Epithelial cell of proximal tubule (primary cell): ENCODE measurements around the gene LCE5A. TPM values are rescaled to one million over a fixed set of nuclear protein-coding genes. Genes with fewer than 3 reads are reported as not detected.
A peak's percentile ranks its signal among the peaks of the same experiment; 100 is the strongest.

Experiments used
- DNase-seq: peaks from one replicate; pipeline ENCODE4 v3.0.0-alpha.2; 2011; ENCODE audit warnings: low read depth
- H3K4me3 ChIP-seq: 2 replicates; pipeline ENCODE4 v1.5.1; 2011; ENCODE audit warnings: low read depth, mild to moderate bottlenecking, low read length
- CTCF ChIP-seq: conservative IDR thresholded peaks from 2 replicates; pipeline ENCODE4 v1.5.1; 2012; ENCODE audit warnings: low read depth, mild to moderate bottlenecking, low read length
- total RNA-seq: library from RNA; depleted of rRNA; stranded (reverse); fragments of >200 nt; gene quantifications from 2 replicates; pipeline ENCODE4 v1.2.3, GENCODE V29; 2015

Gene LCE5A, protein sequence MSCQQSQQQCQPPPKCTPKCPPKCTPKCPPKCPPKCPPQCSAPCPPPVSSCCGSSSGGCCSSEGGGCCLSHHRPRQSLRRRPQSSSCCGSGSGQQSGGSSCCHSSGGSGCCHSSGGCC
- not detected in 2 replicates for total RNA-seq

GRCh38 chr1:152510503-152510902, at the start of gene LCE5A:
Gene LCE5A (plus strand): TSS chr1:152510803. CDS start chr1:152511535, 732 bp downstream.
- no peak for DNase-seq
- no peak for TF ChIP-seq CTCF
- H3K4me3 ChIP-seq, result no peak within 1 kb of the TSS

DNA sequence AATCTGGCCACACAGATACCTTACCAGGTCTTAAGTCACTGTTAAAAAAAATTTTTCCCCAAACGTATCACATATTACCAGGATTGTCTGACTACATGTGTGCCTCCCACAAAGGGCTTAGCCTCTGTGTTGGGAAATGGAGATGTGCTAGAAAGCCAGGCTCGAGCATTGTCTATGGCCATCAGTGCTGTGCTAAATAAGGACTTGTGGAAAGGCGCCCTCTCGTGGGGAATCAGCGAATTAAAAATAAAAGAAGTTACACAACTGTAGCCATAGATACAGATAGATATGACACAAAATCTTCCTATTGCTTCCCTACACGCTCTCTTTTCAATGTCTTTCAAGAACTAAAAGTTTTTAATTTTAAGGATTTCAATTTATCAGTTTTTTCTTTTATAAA, 49.1 kb upstream of the LCE5A start:
- no peak overlapping the region for H3K4me3 ChIP-seq
- peak; percentile 72 for TF ChIP-seq CTCF
- DNase-seq, result peak; percentile 18

- TF ChIP-seq CTCF, result no peak
- no peak for DNase-seq
- no peak overlapping the region for H3K4me3 ChIP-seq
These were observed 48.0 kb upstream of the LCE5A start for GRCh38 chr1:152462636-152463035.

DNA sequence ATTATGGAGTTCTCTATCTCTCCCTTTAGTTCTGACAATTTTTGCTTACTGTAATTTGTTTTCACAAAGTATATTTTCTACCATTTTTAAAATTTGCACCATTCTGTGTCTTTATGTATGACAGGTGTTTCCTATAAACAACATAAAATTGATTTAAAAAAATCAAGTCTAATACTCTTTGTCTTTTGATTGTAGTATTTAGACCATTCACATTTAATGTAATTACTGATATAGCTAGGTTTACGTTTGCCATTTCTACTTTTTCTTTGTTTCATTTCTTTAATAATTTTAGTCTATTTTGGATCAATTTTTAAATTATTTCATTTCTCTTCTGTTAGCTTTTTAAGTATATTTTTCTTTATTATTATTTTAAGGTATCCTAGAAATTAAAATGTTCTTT, 44.4 kb upstream of the LCE5A start:
- no peak for TF ChIP-seq CTCF

GRCh38 chr1:152473887-152474537, 36.6 kb upstream of the LCE5A start:
- H3K4me3 ChIP-seq, result no peak overlapping the region
- no peak for DNase-seq
- TF ChIP-seq CTCF, result no peak

More for the DNA sequence above, 44.4 kb upstream of the LCE5A start:
- DNase-seq, result no peak
- no peak overlapping the region for H3K4me3 ChIP-seq

DNA sequence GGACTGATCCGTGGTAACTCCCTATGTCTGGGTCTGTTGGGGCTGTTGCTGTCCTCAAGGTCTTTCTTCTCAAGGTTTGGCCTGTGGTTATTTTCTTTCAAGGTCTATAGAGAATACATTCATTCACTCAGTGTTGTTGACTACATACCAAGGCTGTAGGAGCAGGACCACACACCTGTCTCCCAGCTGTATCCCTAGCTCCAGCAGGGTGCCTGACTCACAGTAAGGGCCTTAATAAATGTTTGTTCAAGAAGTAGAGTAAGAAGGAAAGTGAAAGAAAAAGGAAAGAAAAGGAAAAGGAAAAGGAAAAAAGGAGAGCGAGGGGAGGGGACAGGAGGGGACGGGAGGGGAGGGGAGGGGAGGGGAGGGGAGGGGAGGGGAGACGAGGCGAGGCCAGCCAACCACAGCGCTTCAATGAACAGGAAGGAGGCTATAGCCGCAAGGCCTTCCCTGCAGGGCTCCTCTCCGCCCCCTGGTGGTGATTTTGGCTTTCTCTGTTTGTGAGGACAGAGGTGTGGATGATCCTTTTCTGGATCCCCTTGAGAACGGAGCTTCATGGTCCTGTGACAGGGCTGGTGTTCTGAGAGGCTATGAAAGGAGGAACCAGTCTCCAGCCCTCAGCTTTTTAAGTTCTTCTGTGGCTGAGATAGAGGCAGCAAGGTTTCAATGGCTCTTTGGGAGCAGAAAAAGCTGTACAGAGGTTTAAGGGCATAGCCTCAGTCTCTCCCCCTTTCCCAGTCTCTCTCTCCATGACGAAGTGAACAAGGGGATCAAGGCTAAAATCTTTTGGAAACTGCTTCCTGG, 30.6 kb upstream of the LCE5A start:
- peak; percentile 67 for TF ChIP-seq CTCF
- no peak overlapping the region for H3K4me3 ChIP-seq
- no peak for DNase-seq
